Activated CD4-positive, CD25-positive, alpha-beta regulatory T cell treated with anti-CD3 and anti-CD28 coated beads, Interleukin-2, amount 50 U/mL, for 24 hours (primary cell): ENCODE results near the gene GCAT.

Experiments
- ATAC-seq, 2 donors: fragments of 150-1000 bp; cut with Tn5 transposase; one replicate each; pipeline ENCODE4 v1.10.0; 2021; ENCODE audit warnings: mild to moderate bottlenecking in 1 of 2, moderate library complexity in 1 of 2

GCAT gene

DNA sequence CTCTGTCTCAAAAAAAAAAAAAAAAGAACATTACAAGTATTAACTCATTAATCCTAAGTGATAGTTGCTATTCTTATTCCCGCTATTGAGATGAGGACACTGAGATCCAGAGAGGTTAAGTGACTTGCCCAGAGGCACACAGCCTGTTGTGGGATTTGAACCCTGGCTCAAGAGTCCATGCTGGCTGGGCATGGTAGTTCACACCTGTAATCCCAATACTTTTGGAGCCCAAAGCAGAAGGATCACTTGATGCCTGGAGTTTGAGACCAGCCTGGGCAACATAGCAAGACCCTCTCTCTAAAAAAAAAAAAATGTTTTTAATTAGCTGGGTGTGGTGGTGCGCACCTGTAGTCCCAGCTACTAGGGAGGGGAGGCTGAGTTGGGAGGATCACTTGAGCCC, 4.1 kb downstream of the GCAT start:
- no peak for ATAC-seq

DNA sequence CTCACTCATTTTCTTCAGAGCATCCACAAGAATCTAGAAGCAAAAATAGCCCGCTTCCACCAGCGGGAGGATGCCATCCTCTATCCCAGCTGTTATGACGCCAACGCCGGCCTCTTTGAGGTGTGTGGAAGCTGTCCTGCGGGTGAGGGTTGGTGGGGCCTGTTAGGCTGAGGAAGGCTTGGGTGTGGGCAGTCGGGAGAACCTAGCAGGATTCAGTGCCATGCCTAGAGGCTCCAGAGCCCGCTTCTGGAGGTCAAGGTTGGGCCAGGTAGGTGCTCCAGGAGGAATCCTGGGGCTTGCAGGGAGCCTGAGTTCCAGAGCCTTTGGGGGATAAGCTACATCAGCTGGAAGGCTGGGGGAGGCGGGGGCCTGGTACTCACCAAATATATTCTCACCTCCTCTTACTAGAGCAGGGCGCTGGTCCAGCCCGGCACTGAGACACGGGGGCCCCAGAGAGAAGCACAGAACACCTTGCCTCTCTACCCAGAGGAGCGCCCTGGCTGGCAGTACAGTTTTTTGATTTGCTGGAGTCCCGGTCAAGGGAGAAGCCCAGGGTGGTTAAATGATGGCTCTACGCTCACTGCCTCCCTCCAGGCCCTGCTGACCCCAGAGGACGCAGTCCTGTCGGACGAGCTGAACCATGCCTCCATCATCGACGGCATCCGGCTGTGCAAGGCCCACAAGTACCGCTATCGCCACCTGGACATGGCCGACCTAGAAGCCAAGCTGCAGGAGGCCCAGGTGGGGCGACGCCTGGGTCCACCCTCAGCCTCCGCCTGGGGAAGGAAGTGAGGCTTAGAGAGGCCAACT, 5.3 kb downstream of the GCAT start:
- no peak for ATAC-seq

DNA sequence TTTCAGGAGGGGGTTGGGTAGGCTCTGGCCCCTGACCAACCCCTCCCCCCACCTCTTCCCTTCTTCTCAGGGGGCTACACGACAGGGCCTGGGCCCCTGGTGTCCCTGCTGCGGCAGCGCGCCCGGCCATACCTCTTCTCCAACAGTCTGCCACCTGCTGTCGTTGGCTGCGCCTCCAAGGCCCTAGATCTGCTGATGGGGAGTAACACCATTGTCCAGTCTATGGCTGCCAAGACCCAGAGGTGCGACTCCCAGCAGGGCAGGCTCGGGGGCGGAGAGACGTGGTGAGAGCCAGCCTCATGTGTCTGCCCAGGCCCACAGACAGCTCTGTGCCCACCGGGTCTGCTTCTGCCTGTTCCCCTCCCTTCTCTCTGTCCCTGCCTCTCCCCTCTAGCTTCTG, 7.9 kb downstream of the GCAT start:
- ATAC-seq, result no peak

DNA sequence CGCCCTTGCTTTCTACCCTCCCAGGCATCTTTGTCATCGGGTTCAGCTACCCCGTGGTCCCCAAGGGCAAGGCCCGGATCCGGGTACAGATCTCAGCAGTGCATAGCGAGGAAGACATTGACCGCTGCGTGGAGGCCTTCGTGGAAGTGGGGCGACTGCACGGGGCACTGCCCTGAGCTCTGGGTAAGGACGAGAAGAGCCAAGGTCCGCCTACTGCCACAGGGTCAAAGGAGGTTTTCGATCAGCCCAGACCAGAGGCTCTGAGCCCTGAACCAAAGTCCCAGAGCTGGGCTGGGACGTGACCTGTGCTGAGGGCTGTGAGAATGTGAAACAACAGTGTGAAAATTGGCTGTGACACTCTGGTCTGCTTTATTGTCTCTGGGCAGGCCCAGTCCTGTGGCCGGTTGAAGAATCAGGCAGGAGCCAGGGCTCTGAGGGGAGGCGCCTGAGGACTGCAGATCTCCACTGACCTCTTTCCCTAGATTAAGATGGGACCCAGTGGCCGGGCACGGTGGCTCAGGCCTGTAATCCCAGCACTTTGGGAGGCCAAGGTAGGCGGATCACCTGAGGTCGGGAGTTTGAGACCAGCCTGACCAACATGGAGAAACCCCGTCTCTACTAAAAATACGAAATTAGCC, 8.9 kb downstream of the GCAT start:
- ATAC-seq, result no peak

DNA sequence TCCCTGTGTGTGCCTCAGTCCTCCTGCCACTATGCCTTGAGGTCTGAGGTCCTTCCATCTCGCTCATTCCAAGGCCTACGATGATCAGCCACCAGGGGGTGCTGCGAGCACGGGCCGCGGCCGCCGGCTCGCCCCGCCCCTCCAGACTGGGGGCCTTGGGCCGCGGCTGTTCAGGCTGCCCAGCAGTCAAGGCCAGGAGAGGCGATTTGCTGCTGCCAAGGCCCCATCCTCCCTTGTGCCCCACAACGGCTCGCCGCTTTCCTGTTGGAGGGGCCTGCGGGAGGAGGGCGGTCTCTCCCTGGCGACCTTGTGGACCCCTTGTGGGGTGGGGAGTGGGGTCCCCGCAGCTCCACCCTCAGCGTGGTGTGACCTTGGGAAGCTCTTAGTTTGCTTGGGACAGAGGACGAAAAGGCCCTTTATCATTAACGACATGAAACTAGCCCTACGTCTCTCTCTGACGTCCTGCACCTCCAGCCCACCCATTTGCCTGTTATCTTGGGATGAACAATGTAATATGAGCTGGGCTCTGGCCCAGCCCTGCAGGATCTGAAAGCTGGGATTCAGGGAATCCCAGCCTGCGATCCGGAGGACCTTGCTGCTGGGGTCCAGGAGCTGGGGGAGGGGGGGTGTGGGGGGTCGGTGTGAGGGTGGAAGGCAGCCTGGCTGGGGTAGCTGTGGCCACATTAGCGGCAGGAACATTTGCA, 10.1 kb downstream of the GCAT start:
- peak; percentile 79 to 83 for ATAC-seq

DNA sequence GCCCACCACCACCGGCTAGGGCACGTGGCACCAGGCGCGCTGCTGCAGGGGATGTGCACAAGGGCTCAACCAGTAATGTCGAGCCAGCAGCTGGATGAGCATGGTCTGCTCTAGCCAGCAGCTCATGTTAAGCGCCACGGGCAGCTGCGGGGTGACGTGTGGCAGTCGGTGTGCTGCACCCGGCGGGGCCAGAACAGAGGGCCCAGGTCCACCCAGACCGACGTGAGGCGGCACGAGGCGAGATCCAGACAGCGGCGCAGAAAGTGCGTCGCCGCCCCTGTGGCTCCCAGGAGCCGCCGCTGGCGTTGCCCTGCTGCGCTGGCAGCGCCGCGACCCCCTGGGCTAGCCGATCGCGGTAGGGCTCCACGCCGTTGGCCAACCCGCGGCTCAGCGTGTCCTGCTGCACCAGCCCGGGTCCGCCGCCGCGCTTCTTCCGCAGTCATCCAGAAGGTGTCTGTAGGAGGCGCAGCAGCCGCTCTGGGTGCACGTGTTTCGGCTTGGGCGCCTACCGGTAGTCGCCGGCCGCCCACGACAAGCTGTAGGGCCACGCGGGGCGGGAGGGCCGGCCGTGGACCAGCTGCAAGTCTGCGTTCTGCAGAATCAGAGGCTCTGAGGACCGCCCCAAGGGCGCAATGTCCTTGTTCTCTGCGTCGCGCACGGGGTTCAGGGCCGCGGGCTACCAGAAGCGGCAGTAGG, 10.8 kb downstream of the GCAT start:
- peak; percentile 69 to 75 for ATAC-seq

DNA sequence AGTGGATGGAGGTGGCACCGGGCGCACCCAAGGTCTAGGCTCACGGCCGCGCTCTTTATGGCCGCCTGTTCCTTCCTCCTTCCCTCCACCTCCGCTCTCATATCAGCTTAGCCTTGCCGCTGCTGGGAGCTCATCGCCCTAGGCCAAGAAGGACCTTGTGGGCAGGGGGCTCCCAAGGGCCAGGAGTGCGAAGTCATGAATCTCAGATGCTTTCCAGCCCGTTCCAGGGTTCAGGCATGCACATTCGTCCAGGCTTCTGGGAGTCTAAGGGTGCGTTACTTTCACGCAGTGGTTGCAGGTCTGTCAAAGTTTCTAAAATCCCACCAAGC, 11.3 kb downstream of the GCAT start:
- ATAC-seq, result no peak

DNA sequence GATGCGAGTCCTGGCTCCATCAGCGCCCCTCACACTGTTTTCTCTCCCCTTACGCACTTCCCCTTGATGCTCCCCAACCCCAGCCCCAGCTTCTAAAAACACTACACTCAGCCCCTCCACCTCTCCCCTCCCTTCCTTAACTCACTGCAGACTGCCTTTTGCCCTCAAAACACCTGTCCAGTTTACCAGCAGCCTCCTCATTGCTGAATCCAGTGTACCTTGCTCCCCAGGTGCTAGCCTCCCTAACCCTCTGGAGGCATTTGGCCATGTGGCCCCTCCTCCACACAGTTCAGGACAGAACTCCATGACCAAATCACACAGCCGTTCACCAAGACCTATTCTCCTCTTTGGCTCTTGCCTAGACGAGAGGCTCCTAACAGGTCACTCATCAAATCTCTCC, 12.6 kb downstream of the GCAT start:
- ATAC-seq, result no peak

DNA sequence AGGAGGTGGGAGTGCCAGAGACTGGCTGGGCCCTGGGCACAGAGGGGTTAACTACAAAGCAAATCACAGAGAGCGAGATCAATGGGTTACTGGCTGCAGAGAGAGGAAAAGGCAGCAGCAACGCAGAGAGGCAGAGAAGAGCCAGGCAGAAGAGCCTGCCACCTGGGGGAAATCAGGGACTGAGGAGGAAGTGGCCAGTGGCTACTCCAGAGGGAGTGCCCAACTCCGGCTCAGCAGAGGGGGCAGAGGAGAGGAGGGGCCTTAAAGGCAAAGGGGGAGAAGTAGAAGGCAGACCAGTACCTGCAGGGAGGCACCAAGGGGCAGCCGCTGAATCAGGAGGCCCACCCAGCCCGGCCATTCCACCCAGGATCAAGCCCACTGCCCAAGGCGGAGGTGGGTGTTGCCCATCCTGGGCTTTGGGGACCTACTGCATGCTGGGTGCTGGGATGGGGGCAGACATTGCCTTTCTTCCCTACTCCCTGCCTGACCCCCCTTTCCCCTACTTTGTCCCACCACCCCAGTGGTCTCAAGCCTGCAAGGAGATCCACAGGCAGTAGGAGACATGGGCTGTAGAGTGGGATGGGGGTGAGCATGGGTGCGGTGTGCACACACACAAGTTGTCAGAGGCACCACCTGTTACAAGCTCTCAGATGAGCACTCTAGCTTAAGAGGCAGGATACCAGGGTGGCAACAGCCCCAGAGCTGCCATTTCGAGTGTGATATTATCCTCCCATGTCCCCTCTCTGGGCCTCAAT, 14.5 kb downstream of the GCAT start:
- ATAC-seq, result no peak

DNA sequence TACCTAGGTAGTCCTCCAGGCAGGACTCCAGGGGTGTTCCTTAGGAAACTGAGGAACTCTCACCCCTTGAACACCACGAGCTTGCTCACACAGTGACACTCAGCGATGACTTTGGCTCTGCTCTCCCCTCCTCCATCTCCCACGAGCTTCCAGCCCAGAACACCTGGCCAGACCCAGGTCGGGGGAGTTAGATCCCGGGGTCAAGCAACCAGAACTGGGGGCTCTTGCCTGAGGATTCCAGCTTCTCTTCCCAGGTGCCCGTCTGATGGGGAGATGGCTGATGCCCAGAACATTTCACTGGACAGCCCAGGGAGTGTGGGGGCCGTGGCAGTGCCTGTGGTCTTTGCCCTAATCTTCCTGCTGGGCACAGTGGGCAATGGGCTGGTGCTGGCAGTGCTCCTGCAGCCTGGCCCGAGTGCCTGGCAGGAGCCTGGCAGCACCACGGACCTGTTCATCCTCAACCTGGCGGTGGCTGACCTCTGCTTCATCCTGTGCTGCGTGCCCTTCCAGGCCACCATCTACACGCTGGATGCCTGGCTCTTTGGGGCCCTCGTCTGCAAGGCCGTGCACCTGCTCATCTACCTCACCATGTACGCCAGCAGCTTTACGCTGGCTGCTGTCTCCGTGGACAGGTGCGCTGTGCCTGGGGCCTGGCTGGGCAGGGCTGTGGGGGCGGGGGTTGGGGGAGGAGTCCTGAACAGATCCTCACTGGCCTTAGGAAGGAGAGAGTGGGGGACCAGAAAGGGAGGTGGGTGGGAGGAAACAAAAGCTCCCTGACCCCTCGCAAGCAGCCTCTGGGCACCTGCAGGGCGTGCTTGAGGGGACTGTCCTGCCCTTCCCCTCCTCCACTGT, 15.6 kb downstream of the GCAT start, which contains the start of gene GALR3:
Gene GALR3, plus strand, starts transcription at position 249 of the 852 bp plus-strand sequence. Its CDS starts 25 bp downstream, at position 274.
- ATAC-seq, result no peak

DNA sequence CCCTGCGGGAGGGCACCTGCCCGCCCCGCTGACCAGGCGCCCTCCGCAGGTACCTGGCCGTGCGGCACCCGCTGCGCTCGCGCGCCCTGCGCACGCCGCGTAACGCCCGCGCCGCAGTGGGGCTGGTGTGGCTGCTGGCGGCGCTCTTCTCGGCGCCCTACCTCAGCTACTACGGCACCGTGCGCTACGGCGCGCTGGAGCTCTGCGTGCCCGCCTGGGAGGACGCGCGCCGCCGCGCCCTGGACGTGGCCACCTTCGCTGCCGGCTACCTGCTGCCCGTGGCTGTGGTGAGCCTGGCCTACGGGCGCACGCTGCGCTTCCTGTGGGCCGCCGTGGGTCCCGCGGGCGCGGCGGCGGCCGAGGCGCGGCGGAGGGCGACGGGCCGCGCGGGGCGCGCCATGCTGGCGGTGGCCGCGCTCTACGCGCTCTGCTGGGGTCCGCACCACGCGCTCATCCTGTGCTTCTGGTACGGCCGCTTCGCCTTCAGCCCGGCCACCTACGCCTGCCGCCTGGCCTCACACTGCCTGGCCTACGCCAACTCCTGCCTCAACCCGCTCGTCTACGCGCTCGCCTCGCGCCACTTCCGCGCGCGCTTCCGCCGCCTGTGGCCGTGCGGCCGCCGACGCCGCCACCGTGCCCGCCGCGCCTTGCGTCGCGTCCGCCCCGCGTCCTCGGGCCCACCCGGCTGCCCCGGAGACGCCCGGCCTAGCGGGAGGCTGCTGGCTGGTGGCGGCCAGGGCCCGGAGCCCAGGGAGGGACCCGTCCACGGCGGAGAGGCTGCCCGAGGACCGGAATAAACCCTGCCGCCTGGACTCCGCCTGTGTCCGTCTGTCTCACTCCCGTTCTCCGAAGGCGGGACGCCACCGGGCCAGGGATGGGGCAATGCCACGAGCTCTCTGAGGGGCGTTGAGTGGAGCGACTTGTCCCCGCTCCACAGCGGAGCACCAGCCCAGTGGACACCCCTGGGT, 17.2 kb downstream of the GCAT start:
- peak; percentile 34 to 52 for ATAC-seq

DNA sequence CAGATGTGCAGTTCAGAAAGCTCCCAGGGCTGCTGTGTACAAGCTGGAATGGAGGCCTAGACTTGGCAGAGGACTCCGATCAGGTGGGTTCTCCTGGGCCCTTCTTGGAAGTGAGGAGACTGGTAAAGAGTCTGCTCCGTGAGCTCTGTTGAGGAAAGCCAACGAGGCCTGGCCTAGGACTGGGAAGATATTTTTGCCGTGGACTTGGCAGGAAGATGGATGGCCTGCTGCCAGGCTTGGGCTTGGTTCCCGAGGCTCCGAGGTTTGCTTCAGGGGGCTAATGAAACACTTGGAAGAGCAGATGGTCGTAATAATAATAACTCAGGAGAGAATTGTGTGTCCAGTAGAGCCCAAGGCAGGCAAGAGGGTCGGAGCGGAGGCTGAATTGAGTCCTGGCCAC, 19.3 kb downstream of the GCAT start:
- no peak for ATAC-seq

DNA sequence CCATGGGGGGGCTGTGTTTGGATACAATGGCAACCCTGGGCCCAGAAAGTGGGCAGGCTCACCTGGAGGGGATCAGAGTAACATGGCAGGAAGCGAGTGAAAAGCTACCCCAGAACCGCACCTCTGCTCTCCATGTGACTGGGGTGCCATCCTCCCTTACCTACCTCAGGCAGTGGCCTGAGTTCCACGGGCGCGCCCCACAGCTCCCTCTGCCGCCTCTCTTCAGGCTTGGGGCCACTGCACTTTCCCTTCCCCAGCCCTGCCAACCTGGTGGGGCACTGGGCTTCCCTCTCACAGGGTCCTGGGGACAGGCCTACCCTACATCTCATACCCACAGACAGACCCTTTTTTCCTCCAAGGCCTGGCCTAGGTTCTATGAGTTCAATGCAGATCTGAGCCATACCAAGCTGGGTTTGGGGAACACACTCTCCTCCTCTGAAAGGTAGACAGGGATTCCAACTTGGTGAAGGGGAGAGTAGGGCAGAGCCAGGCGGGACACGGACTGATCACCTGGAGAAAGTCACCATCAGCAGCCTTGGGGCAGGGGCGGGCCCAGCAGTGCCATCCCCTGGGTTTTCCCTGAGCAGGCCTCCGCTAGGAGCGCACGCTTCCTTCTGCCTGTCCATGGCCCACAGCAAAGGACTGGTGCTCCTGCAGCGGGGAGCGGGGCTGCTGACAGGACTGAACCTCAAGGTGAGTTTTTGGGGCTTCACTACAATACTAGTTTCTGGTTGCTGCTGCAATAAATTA, 22.5 kb downstream of the GCAT start:
- ATAC-seq, result no peak

DNA sequence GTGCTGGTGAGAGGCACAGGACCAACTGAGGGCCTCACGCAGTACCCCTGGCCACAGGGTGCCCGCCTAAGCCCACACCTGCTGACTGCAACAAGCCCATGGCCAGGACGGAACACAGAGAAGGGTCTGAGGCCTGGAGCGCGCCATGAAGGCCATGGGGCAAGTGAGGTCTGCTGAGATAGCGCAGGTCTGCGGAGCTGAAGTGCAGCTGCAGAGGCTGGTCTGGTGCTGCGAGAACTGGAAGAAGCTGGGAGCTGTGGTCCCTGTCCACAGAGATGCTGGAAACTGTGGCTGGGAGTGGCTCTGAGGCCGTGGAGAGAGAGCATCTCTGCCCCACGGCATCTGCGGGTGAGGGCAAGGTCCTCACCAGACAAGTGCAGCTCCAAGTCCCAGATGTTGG, 23.7 kb downstream of the GCAT start:
- ATAC-seq, result no peak

DNA sequence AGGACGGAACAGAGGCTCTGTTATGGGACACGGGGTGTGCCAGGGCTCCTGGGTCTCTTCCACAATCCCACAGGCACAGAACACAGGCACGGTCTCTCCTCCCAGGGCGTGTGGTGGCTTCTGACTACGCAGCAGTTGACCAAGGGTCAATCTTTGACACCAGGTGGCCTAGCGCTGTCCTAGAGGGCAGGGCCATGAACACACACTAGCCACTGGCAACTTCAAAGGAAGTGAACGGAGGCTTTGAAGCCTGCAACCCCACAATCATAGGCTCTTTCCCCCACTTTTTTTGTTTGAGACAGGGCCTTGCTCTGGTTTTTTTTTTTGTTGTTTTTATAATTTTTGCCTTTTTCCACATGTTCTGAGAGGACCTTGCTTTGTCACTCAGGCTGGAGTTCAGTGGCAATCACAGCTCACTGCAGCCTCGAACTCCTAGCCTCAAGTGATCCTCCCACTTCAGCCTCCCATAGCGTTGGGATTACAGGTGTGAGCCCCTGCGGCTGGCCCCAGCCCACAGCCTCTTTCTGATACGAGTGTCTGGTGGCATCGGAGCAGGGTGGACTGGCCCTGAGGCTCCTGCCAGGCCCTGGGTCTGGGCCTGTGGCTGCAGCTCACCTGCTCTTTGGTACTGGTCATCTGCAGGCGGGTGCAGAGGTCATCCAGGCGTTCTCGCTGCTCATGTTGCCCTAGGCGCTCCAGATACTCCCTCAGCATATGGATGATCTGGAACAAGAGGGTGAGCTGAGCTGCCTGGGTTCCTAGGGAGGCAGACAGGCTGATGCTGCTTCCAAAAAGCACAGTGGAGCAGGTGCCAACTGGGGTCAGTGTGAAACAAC, 24.5 kb downstream of the GCAT start:
- no peak for ATAC-seq

DNA sequence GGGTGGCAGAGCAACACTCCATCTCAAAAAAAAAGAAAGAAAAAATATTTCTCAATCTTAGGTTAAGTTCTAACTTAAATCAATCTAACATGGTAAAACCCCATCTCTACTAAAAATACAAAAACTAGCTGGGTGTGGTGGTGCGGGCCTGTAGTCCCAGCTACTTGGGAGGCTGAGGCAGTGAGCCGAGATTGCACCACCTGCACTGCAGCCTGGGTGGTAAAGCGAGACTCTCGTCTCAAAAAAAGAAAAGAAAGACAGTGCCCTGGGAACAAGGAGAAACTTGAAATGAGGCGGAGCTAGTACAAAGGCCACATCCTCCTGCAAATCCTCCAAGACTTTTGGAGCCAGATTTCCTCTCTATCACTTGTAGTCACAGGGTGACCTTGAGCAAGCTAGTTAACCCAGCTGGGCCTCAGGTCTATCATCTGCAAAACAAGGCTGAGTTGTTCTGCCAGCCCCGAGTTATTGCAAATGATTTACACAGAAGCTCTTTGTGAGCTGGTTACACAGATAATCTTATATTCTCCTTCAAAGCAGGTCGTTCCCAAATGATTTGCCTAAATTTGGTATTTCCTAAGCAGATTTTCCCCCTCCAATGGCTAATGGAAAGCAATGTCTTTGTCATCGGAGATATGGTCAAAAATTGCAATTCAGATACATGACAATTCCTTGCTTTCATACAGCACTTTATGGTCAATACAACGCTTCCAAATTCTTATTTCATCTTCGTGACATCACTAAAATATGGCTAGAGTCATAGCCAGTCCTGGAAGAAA, 34.5 kb downstream of the GCAT start:
- no peak for ATAC-seq

DNA sequence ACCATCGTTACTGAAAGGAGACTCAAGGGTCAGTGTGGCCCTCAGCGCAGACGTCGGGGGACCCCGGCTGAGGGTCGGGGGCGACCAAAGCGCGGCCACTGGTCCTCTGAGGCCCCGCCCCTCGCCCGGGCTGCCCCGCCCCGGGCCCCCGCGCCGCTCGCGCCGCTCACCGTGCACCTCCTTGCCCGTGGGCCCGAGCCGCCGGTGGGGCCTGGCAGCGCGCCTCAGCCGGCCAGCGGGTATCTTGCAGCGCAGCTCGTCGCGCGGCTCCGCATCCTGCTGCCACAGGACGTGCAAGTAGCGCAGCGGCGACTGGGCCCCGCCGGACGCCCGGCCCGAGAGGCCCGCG, 36.0 kb downstream of the GCAT start:
- peak; percentile 30 to 36 for ATAC-seq

DNA sequence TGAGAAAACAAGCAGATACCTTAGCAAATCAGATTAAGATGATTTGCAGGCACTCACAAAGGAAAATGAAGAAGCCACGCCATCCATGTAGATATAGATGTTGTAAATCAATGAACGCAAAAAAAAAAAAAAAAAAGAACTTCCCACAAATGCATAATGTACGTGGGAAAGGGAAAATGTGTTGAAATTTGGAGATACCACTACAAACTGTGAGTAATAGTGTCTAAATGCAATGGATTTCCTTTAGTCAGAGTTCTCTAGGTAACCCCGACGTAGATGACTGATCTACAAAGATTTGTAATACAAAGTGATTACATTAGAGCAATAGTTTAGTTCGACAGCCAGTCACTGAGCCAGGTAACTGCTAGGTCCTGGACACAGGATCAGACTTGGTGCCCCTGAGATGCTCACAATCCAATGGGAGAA, 37.2 kb downstream of the GCAT start:
- no peak for ATAC-seq
